Ascending aorta (tissue), 2 donors: ENCODE results near the gene SEMA5A. TPM values are rescaled to one million over a fixed set of nuclear protein-coding genes. Genes with fewer than 3 reads are reported as not detected.

Experiments used
- DNase-seq, 2 donors: peaks; one replicate each; pipeline ENCODE4 v3.0.0-alpha.2; 2019; ENCODE audit warnings: low spot score in 2 of 2
- H3K27ac ChIP-seq, 2 donors: fragments of 200-600 bp; sonication (generic); one replicate each; pipeline ENCODE4 v1.5.1; 2016 to 2017; ENCODE audit warnings: mild to moderate bottlenecking in 1 of 2
- H3K27me3 ChIP-seq: fragments of 200-600 bp; sonication (generic); one replicate; pipeline ENCODE4 v1.5.1; 2017
- H3K36me3 ChIP-seq, 2 donors: fragments of 200-600 bp; sonication (generic); one replicate each; pipeline ENCODE4 v1.5.1; 2016
- H3K4me1 ChIP-seq, 2 donors: fragments of 200-600 bp; sonication (generic); one replicate each; pipeline ENCODE4 v1.5.1; 2016 to 2017; ENCODE audit warnings: mild to moderate bottlenecking in 1 of 2
- H3K4me3 ChIP-seq, 2 donors: fragments of 200-600 bp; sonication (generic); one replicate each; pipeline ENCODE4 v1.5.1; 2016 to 2017; ENCODE audit warnings: mild to moderate bottlenecking in 1 of 2
- H3K9me3 ChIP-seq, 2 donors: fragments of 200-600 bp; sonication (generic); one replicate each; pipeline ENCODE4 v1.5.1; 2016
- CTCF ChIP-seq, 3 experiments: fragments of 200-600 bp in 2 of 3; fragments of 450-650 bp in 1 of 3; sonication (generic) in 2 of 3; IDR thresholded peaks; one replicate each; pipeline ENCODE4 v1.5.1; 2016 to 2019; ENCODE audit warnings: antibody characterized with exemption in 3 of 3, mild to moderate bottlenecking in 1 of 3, moderate library complexity in 1 of 3
- intact Hi-C: fragments of 100-400 bp; cut with DNase I; formaldehyde crosslinking; loops from one replicate; pipeline ENCODE4 v1.15.1; 2023
- total RNA-seq: library from RNA; depleted of rRNA; stranded (reverse); fragments of >200 nt; gene quantifications from one replicate; pipeline ENCODE4 v1.1.0, GENCODE V29; 2016

Gene SEMA5A
- total RNA-seq, 1 donor from 2014 or later, result 18.4 TPM

- Histone ChIP-seq H3K27ac (no peak overlapping the region), H3K36me3 (no peaks in the 10 kb centered on the region), H3K4me3 (no peak overlapping the region), H3K27me3 (no peaks in the 10 kb centered on the region), H3K4me1 (peaks cover 0 to 9% of the 10 kb centered on the region in 2 donors), H3K9me3 (no peaks in the 10 kb centered on the region)
- TF ChIP-seq CTCF (IDR thresholded peaks at IDR 0.05), result no peak
- intact Hi-C loops, result no loop called here
- no peak for DNase-seq
Measured at GRCh38 chr5:9347032-9347431, 198.8 kb downstream of the SEMA5A start.

- H3K4me1 ChIP-seq, result peaks cover 0 to 9% of the 10 kb centered on the region in 2 donors
- no peaks in the 10 kb centered on the region for H3K36me3 ChIP-seq
- no peak for DNase-seq
- H3K27me3 ChIP-seq, result no peaks in the 10 kb centered on the region
- intact Hi-C loops, result no loop called here
- H3K27ac ChIP-seq, result no peak overlapping the region
- H3K9me3 ChIP-seq, result no peaks in the 10 kb centered on the region
- H3K4me3 ChIP-seq, result no peak overlapping the region
- TF ChIP-seq CTCF (IDR thresholded peaks at IDR 0.05), result no peak
Measured at GRCh38 chr5:9344751-9345240, 201.1 kb downstream of the SEMA5A start.

- no peak for TF ChIP-seq CTCF (IDR thresholded peaks at IDR 0.05)
- Histone ChIP-seq H3K36me3 (no peaks in the 10 kb centered on the region), H3K4me3 (no peak overlapping the region), H3K27me3 (no peaks in the 10 kb centered on the region), H3K9me3 (no peaks in the 10 kb centered on the region), H3K4me1 (no peaks in the 10 kb centered on the region), H3K27ac (no peak overlapping the region)
- intact Hi-C loops, result no loop called here
- DNase-seq, result no peak
Measured at GRCh38 chr5:9343146-9343850, 202.6 kb downstream of the SEMA5A start.

- H3K27ac ChIP-seq, result no peak overlapping the region
- intact Hi-C loops, result no loop called here
- no peak overlapping the region for H3K4me3 ChIP-seq
- DNase-seq, result no peak
- no peak for TF ChIP-seq CTCF (IDR thresholded peaks at IDR 0.05)
- no peaks in the 10 kb centered on the region for H3K27me3 ChIP-seq
- H3K4me1 ChIP-seq, result no peaks in the 10 kb centered on the region
- no peaks in the 10 kb centered on the region for H3K36me3 ChIP-seq
- H3K9me3 ChIP-seq, result no peaks in the 10 kb centered on the region
Measured at GRCh38 chr5:9342161-9342787, 203.6 kb downstream of the SEMA5A start.

GRCh38 chr5:9340085-9340484 is 205.8 kb downstream of the SEMA5A start:
- intact Hi-C loops, result no loop called here
- no peak for DNase-seq

More at GRCh38 chr5:9340085-9340484, 205.8 kb downstream of the SEMA5A start:
- Histone ChIP-seq H3K27me3 (no peaks in the 10 kb centered on the region), H3K27ac (no peak overlapping the region), H3K9me3 (no peaks in the 10 kb centered on the region), H3K36me3 (no peaks in the 10 kb centered on the region), H3K4me1 (no peaks in the 10 kb centered on the region), H3K4me3 (no peak overlapping the region)
- TF ChIP-seq CTCF (IDR thresholded peaks at IDR 0.05), result no peak
